Measurements from ENCODE around the gene NMT1. TPM values are rescaled to one million over a fixed set of nuclear protein-coding genes. Genes with fewer than 3 reads are reported as not detected.

Gene NMT1
- total RNA-seq, 1 experiment from 2014 or later: 173 TPM

- intact Hi-C loops (cut with micrococcal nuclease; ENCODE audit: unreplicated experiment): no loop called here
- H3K4me3 ChIP-seq (ENCODE audit: low read depth, low read length): no peak overlapping the region
- no peaks in the 10 kb centered on the region for H3K4me1 Mint-ChIP-seq (ENCODE audit: low read depth, unreplicated experiment)
- H3K4me3 Mint-ChIP-seq (ENCODE audit: unreplicated experiment): no peak overlapping the region
- no peaks in the 10 kb centered on the region for H3K9me3 ChIP-seq
- no peaks in the 10 kb centered on the region; the same call in none of the 2 replicates for H3K36me3 ChIP-seq (ENCODE audit: control insufficient read depth, insufficient read depth, low read length)
- CTCF ChIA-PET: interaction anchor here (0.9 to 1.4 kb wide), 2 partner anchors 9 to 10 kb away, joined by 3 to 4 read pairs; no protein-coding TSS in a partner anchor
- H3K9me3 Mint-ChIP-seq (ENCODE audit: unreplicated experiment): no peaks in the 10 kb centered on the region
- no peaks in the 10 kb centered on the region for H3K27me3 Mint-ChIP-seq (ENCODE audit: insufficient read depth, unreplicated experiment)
- no peak for TF ChIP-seq CTCF (IDR thresholded peaks at IDR 0.05; ENCODE audit: insufficient read depth in 1 of 2, low read depth in 1 of 2, low read length in 1 of 2, severe bottlenecking in 1 of 2, unreplicated experiment in 1 of 2)
- no peak overlapping the region for H3K27ac Mint-ChIP-seq (ENCODE audit: unreplicated experiment)
- H3K4me1 ChIP-seq: no peaks in the 10 kb centered on the region
- no TSS peak for BruUV-seq (replicated peaks)
- H3K27me3 ChIP-seq (replicated peaks; ENCODE audit: control insufficient read depth, insufficient read depth, low read length): no peaks in the 10 kb centered on the region
- POLR2A ChIA-PET: no interaction called here
- no peak for DNase-seq
- no peaks in the 10 kb centered on the region for H3K36me3 Mint-ChIP-seq (ENCODE audit: insufficient read depth, unreplicated experiment)
Measured at GRCh38 chr17:45031231-45032173, 29.6 kb upstream of the NMT1 start.

- Histone ChIP-seq H3K4me3 (ENCODE audit: low read depth, low read length) (no peak overlapping the region), H3K4me1 (no peaks in the 10 kb centered on the region), H3K27me3 (replicated peaks; ENCODE audit: control insufficient read depth, insufficient read depth, low read length) (no peaks in the 10 kb centered on the region), H3K9me3 (no peaks in the 10 kb centered on the region), H3K36me3 (ENCODE audit: control insufficient read depth, insufficient read depth, low read length) (no peaks in the 10 kb centered on the region; the same call in none of the 2 replicates)
- ChIA-PET CTCF (interaction anchor here (0.9 to 1.4 kb wide), 2 partner anchors 10 to 11 kb away, joined by 3 to 4 read pairs; no protein-coding TSS in a partner anchor), POLR2A (no interaction called here)
- H3K27ac Mint-ChIP-seq (ENCODE audit: unreplicated experiment): no peak overlapping the region
- H3K4me3 Mint-ChIP-seq (ENCODE audit: unreplicated experiment): no peak overlapping the region
- intact Hi-C loops (cut with micrococcal nuclease; ENCODE audit: unreplicated experiment): no loop called here
- BruUV-seq (replicated peaks): no TSS peak
- H3K27me3 Mint-ChIP-seq (ENCODE audit: insufficient read depth, unreplicated experiment): no peaks in the 10 kb centered on the region
- H3K4me1 Mint-ChIP-seq (ENCODE audit: low read depth, unreplicated experiment): no peaks in the 10 kb centered on the region
- H3K9me3 Mint-ChIP-seq (ENCODE audit: unreplicated experiment): no peaks in the 10 kb centered on the region
- no peaks in the 10 kb centered on the region for H3K36me3 Mint-ChIP-seq (ENCODE audit: insufficient read depth, unreplicated experiment)
- no peak for DNase-seq
- no peak for TF ChIP-seq CTCF (IDR thresholded peaks at IDR 0.05; ENCODE audit: insufficient read depth in 1 of 2, low read depth in 1 of 2, low read length in 1 of 2, severe bottlenecking in 1 of 2, unreplicated experiment in 1 of 2)
Measured at GRCh38 chr17:45032174-45032541, 29.0 kb upstream of the NMT1 start.

- Histone ChIP-seq H3K27me3 (replicated peaks; ENCODE audit: control insufficient read depth, insufficient read depth, low read length) (no peaks in the 10 kb centered on the region), H3K4me3 (ENCODE audit: low read depth, low read length) (no peak overlapping the region), H3K36me3 (ENCODE audit: control insufficient read depth, insufficient read depth, low read length) (no peaks in the 10 kb centered on the region; the same call in 1 of the 2 replicates), H3K4me1 (peaks cover 5% of the 10 kb centered on the region; the same call in 1 of the 2 replicates), H3K9me3 (no peaks in the 10 kb centered on the region)
- ChIA-PET CTCF (interaction anchor here (0.6 kb wide), 2 partner anchors 17 to 301 kb away, joined by 3 read pairs; no protein-coding TSS in a partner anchor), POLR2A (no interaction called here)
- Mint-ChIP-seq H3K27me3 (ENCODE audit: insufficient read depth, unreplicated experiment) (no peaks in the 10 kb centered on the region), H3K9me3 (ENCODE audit: unreplicated experiment) (no peaks in the 10 kb centered on the region), H3K27ac (ENCODE audit: unreplicated experiment) (no peak overlapping the region), H3K36me3 (ENCODE audit: insufficient read depth, unreplicated experiment) (no peaks in the 10 kb centered on the region), H3K4me1 (ENCODE audit: low read depth, unreplicated experiment) (no peaks in the 10 kb centered on the region), H3K4me3 (ENCODE audit: unreplicated experiment) (no peak overlapping the region)
- no peak for DNase-seq
- BruUV-seq (replicated peaks): no TSS peak
- intact Hi-C loops (cut with micrococcal nuclease; ENCODE audit: unreplicated experiment): no loop called here
- no peak for TF ChIP-seq CTCF (IDR thresholded peaks at IDR 0.05; ENCODE audit: insufficient read depth in 1 of 2, low read depth in 1 of 2, low read length in 1 of 2, severe bottlenecking in 1 of 2, unreplicated experiment in 1 of 2)
Measured at GRCh38 chr17:45034599-45034998, 26.5 kb upstream of the NMT1 start.

All from Caco-2 (cell line).